Breast epithelium (tissue), 3 donors: ENCODE results near the gene CNTN1.

Experiments used
- CTCF ChIP-seq, 3 donors: fragments of 450-650 bp; IDR thresholded peaks; one replicate each; pipeline ENCODE4 v1.5.1; 2016 to 2017; ENCODE audit warnings: antibody characterized with exemption in 3 of 3, mild to moderate bottlenecking in 3 of 3, moderate library complexity in 3 of 3
- POLR2A ChIP-seq: fragments of 450-650 bp; IDR thresholded peaks from one replicate; pipeline ENCODE4 v1.6.1; 2016; ENCODE audit warnings: antibody characterized with exemption, mild to moderate bottlenecking, moderate library complexity
- POLR2AphosphoS5 ChIP-seq, 3 donors: sonication (generic); formaldehyde crosslinking; IDR thresholded peaks; one replicate each; pipeline ENCODE4 v1.6.1; 2017; ENCODE audit warnings: antibody characterized with exemption in 3 of 3

GRCh38 chr12:40714636-40715035 lies 22.4 kb downstream of the CNTN1 start:
- no peak for TF ChIP-seq CTCF (IDR thresholded peaks at IDR 0.05)
- no peak for TF ChIP-seq POLR2A
- TF ChIP-seq POLR2AphosphoS5 (IDR thresholded peaks at IDR 0.05), result no peak
